ENCODE data around the gene SCEL. TPM values are rescaled to one million over a fixed set of nuclear protein-coding genes. Genes with fewer than 3 reads are reported as not detected.

Gene SCEL
- total and polyA plus RNA-seq, 12 donors, result 0.07 to 0.11 TPM; not detected in 10

GRCh38 chr13:77692746-77693448 lies 157.4 kb downstream of the SCEL start:
- 53% methylated on average over 2 of the region's 2 CpGs for WGBS, 2 donors
- Histone ChIP-seq H3K36me3 (no peaks in the 10 kb centered on the region), H3K27ac (no peak overlapping the region), H3K4me3 (no peak overlapping the region), H3K4me1 (peaks cover 0 to 14% (median 3%) of the 10 kb centered on the region in 9 donors), H3K27me3 (peaks cover 0 to 21% (median 0%) of the 10 kb centered on the region in 7 donors), H3K9me3 (peaks cover 0 to under 1% (median 0%) of the 10 kb centered on the region in 11 donors)
- no peak for DNase-seq
- ATAC-seq, result no peak
- intact Hi-C loops (cut with DNase I), result no loop called here
- TF ChIP-seq CTCF (IDR thresholded peaks at IDR 0.05), result no peak

GRCh38 chr13:77693449-77693940 lies 158.0 kb downstream of the SCEL start:
- intact Hi-C loops (cut with DNase I), result no loop called here

More at GRCh38 chr13:77693449-77693940, 158.0 kb downstream of the SCEL start:
- Histone ChIP-seq H3K4me3 (no peak overlapping the region), H3K9me3 (no peaks in the 10 kb centered on the region), H3K36me3 (no peaks in the 10 kb centered on the region), H3K27ac (no peak overlapping the region), H3K4me1 (peaks cover 0 to 14% (median 3%) of the 10 kb centered on the region in 9 donors), H3K27me3 (peaks cover 0 to 21% (median 3%) of the 10 kb centered on the region in 7 donors)
- ATAC-seq (no peak), DNase-seq (no peak)
- no peak for TF ChIP-seq CTCF (IDR thresholded peaks at IDR 0.05)
- 71 to 78% methylated on average over 2 of the region's 2 CpGs for WGBS, 2 donors

Other genes with a start within 250 kb of the SCEL start
- gene MYCBP2, start 208.6 kb upstream of the SCEL start, total RNA-seq, result 10 to 100 TPM; 39.2 to 70.7 (median 54.3) TPM
- gene MYCBP2, start 208.6 kb upstream of the SCEL start, polyA plus RNA-seq, result 10 to 100 TPM; 18.6 to 28.1 TPM
- 10 to 100 TPM in 4 of 10 donors, 1 to 10 TPM in 6; 4.1 to 13.6 (median 9.3) TPM for gene SLAIN1, start 162.0 kb downstream of the SCEL start, total RNA-seq
- 1 to 10 TPM; 1.4 to 3.7 TPM for gene SLAIN1, start 162.0 kb downstream of the SCEL start, polyA plus RNA-seq

All from heart right ventricle (tissue), 16 donors.